NCI-H2196 treated with DMSO at 0.1 percent for 48 hours (cell line): ENCODE results near the gene MXD4.
"Not testable (repeated sequence)": the region's sequence is repeated elsewhere in the genome, so short reads cannot be mapped to it uniquely, and the experiment has no call there.

ENCODE experiments used
- DNase-seq: peaks from one replicate; lab custom pipeline; 2025; ENCODE audit not compliant: unreplicated experiment; lab: John Stamatoyannopoulos, UW

The MXD4 gene

DNA sequence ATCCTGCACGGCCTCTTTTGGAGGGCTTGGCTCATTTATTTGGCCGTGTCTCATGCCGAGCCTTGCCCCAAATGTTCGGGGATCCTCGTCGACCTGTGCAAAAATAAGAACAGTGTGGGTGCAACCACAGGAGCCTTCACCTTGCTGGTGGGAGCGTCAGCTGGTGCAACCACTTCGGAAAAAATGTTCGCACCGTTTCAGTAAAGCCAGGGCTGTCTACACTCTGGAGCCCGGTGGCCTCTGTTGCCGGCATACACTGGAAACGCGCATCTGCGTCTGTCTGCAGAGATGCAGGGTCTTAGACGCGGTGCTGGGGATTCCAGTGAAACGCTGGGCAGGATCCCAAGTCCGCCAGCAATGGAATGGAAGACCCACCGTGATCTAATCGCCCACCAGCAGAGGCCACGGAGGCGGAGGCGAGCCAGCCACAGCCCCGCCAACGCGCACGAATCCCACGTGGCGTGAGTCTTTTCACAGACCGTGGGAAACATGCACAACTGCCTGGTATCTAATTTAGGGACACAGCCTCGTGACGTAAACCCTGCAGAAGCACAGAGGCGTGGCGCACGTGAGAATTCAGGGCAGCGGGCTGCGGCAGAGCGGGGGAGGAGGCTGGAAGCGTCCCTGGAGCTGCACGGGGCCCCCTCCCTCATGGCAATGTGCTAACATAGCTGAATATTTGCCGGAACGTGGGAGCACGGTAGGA lies 13.8 kb upstream of the MXD4 start:
- no peak for DNase-seq

GRCh38 chr4:2275044-2275397 lies 13.1 kb upstream of the MXD4 start:
- DNase-seq = not testable (repeated sequence)

- DNase-seq = no peak
Observed at GRCh38 chr4:2274320-2275043, 12.6 kb upstream of the MXD4 start.

DNA sequence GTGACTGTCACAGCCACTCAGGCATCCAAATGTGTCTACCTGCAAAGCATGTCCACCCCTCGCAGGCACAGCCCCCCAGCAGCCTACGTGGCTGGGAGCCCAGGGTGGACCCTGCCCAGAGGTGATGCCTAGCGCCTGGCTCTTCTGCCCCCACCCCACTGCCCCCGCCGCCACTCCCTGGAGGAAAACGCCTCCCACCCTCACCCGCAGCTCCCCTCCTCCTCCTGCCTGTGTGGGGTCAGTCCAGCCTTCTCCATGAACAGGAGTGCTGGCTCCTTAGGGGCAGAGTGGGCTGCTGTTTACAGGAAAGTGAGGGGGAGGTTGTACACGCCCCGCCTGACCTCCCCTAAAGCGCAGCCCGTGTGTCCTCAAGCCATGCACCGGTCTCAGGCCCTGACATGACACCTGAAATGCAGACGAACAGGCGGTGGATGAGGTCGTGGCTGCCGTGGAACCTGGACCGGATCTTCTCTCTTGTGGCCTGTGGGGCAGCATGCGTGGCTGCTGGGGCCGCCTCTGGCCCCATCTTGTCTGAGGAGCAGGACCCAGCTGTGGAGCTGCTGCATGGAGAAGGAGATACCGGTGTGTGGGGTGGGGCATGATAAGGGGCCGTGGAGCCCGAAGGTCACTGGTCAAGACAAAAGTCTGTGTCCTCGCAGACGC lies 11.9 kb upstream of the MXD4 start:
- no peak for DNase-seq

DNA sequence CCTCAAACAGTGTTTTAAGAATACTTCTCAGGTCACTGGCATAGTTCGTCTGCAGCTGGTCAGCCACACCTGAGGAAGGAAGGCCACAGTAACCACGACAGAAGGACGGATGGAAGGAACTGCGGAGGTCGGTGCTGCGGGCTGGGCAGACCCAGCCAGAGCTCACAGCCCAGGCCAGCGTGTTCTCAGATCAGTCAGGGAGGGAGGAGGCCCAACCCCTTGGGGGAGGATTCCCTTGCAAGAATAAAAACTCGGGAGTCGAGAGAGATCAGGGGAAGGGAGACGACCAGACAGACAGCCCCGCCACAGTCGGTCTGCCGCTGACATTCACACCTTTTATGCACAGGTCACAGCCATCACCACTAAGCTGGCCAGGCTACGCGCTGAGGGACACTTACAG lies 11.3 kb upstream of the MXD4 start:
- no peak for DNase-seq

DNA sequence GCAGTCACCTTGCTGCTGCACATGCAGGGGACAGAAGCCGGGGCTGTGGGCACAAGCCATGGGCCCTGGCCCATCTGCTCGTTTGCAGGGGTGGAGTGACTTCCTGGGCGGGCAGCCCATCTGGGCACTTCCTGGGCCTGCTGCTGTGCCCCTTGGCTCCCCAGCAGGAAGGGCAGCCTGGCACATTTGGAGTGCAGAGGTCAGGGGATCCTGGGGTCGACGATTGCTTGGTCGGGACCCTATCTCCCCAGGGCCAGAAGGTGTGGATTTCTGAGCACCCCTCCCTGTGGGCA lies 10.9 kb upstream of the MXD4 start:
- no peak for DNase-seq

DNA sequence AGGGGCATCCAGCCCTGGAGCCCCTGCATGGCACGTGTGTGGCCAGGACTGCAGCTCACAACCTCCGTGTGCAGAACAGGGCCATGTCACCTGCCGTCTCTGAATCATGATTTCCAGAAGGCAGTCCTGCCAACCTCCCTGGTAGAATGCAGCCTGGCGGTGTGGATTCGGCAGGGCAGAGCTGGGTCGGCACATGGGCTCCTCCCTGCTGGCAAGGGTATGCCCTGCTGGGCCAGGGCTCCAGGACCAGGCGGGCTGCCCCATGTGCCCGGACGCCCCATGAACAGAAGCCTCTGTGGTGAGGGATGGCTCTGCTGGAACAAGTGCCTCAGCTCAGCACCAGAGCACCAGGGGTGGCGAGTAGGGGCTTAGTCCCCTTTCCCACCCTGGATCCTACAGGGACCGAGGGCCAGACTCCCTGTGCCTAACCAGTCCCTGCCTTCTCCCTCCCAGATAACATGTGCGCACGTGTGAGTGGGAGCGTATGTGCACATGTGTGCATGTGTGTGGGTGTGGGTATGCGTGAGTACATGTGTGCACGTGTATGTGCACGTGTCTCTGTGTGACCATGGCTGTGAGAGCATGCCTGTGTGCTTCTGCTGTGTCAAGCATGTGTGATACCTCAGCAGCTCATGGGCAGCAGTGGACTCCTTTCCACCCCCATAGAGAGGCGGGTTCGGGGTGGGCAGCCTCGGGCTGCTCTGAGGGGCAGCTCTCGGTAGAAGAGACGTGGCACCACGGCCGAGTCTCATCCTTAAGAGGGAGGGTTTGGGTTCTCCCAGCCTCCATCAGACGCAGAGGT lies 10.3 kb upstream of the MXD4 start:
- DNase-seq = no peak

DNA sequence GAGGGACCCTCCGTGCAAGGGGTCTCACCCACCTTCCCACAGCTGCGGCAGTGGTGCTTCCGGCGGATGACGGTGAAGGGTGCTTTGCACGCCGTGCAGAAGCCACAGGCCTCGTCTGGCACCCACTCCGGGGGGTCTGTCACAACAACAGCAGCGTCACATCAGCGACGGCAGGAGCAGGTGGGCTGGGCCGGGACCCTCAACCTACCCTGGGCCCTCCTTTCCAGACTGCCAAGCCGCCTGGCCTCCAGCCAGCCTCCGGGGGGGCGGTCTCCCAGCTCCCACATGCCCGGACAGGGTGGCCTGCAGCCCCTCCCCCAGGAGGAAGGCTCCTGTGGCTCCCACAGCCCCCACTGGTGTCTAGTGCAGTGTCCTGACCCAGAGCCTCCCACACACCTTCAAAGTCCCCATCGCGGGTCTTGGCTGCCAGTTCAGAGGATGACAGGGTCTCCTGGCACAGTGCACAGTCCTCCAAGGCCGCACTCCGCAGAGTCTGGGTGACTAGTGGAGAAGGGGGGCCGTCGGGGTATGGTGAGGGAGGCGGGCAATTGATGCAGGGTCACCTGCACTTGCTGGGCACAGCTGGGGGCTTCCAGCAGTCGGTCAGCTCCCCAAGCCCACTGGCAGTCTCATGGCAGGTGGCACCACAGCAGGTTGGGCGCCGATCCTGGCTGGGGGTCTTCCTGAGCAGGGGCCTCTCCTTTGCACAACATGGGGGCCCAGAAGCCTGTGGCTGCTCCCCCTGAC lies 9.5 kb upstream of the MXD4 start:
- DNase-seq = no peak

DNA sequence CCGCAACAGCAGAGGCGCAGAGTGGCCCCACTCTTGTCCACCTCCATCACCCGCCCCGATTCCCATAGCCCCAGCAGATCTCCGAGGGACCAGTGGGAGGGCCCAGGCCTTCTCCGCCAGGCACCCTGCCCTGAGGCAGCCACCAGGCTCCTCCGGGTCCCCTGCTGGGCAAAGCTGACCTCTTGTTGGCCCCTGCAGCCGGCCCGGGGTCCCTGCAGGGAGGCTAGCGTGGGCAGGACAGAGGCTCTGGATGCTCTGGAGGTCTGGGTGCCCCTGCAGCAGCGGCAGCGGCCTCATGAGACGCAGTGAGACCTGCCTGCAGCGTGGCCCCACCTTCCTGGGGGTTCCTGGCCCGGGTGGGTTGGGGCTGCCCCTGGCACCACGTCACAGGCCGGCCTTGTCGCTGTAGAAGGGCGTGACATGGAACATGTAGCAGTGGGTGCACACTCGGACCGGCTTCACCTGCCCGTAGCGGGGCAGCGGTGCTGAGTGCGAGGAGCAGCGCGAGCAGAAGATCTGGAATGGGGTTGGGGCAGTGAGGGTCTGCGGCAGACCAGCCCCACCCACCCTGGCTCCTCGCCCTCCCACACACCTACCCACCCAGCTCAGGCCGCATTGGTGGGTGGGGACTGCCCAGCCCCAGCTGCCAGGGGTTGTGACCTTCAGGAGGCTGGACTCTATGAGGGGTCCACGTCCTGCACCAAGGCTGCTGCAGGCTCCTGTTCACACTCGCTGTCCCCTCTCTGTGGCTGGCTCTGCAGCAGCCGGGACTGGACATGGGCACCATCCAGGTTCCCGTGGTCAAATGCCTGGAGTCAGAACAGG lies 8.6 kb upstream of the MXD4 start:
- DNase-seq = no peak

DNA sequence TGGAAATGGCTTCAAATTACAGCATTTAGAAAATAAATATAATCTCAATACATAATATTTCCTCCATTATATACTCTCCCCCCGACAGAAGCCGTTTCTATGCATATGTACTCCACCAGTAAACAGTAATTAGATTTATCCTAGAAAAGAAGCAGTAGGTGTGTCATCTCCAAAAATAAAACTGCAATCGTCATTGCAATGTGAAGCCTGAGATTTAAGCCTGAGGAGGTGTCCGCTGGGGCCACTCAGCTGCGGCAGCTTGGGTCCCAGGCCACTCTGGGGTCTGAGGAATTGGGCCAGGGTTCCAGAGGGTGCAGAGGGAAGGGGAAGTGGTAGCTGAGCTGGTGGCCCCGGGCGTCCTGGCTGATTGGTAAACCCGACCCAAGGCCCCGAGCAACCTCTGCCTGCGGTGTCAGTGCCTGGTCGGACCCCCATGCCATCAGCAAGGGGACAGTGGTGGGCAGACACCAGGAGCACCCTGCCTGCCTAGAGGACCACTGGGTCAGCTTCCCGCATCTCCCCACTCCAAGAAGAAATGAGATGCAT lies 7.8 kb upstream of the MXD4 start:
- DNase-seq = no peak

- no peak for DNase-seq
Observed at GRCh38 chr4:2269206-2269531, 7.3 kb upstream of the MXD4 start.

DNA sequence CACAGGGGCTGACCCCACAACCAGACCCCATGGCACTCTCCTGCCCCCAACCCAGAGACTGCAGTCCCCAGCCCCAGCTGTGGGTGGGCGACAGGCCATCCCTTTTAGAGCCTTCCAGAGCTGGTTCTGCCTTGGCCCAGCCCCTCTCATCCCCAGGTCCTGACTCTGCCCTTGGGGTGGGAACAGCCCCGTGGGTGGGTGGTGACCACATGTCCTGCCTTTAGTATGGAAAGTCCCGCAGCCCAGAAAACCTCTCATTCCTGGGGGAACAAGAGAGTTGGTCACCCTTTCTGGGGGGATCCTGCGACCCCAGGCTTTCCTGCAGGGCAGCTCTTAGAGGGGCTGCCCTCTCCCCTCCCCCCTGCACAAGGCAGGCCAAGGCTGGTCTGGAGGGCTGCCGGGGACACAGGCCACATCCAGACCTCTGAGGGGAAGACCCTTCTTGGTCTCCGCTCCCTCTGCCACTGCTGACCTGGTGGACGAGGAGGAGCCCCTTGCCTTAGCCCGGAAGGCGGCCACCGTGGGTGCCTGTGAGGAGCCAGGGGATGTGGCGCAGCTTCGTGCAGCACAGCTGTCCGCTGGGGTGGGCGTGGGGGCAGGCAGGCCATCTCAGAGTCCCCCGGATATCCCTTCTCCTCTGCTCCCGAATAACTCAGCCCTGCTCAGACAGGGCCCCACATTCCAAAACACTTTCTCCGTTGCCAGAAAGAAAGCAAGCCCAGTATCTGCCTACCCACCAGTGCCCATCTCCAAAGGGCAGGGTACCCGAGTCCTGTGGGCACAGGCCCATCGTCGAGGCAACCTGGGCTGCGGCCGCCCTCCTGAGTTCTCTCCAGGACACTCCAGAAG lies 6.7 kb upstream of the MXD4 start:
- no peak for DNase-seq

DNA sequence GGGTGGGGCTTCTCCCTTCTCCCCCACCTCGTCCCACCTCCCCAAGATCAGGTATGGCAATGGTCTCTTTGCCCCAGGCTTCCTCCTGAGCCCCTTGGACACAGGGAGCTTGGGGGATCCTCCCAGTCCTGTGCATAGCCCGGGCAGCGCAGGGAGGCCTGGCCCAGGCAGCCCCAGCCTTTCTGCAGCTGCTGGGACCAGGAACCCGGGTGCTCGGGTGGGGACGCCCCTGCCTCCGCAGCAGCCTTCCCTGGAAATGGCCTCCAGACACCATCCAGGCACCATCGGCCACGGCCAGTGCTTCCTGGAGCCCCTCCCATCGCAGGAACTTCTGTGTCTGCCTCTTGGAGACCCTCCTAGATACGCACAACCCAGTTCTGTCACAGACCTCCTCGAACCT lies 5.9 kb upstream of the MXD4 start:
- DNase-seq = no peak

GRCh38 chr4:2267320-2267811 lies 5.5 kb upstream of the MXD4 start:
- no peak for DNase-seq

DNA sequence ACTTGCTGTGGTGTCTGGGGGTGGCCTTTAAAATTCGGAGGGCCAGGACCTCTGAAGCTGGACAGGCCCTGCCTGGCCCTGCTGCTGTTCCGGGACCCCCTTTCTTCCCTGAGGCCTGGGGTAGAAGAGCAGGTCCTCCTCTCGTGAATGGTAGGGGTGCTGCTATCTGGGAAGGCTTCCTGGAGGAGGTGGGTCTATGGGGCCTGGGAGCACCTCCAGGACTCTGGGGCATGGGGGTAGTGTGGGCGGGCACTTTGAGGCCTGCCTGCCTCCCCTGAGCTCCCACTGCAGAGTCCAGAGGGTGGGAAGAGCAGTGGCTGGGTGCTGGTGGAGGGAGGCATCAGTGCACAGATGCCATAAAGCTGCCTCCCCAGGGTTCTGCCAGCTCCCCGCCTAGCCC lies 4.9 kb upstream of the MXD4 start:
- DNase-seq = no peak

DNA sequence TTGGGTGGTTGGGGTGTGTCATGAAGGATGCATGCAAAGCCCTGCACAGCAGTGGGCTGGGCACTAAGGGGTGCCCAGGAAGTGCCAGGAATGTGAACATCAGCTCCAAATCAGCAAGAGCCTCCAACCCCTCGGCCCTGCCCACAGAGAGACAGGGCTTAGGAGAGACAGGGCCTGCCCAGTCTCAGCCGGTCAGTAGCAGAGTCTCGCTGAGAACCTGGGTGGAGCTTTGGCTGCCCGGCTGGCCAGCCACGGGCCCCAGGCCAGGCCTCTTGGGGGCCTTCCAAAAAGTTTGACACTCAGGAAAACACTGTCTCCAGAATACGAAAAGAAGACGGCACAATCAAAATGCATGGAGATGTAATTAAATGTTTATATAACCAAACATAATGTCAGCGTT lies 4.3 kb upstream of the MXD4 start:
- no peak for DNase-seq

GRCh38 chr4:2265113-2266110 lies 3.5 kb upstream of the MXD4 start:
- no peak for DNase-seq
